Stimulated activated CD8-positive, alpha-beta memory T cell treated with anti-CD3 and anti-CD28 coated beads, Interleukin-7, amount 100 ng/mL, for 1 hour (primary cell): ENCODE data around the gene CUBN.

ENCODE experiments used
- DNase-seq, 2 donors: peaks; one replicate each; pipeline ENCODE4 v3.0.0-alpha.2; 2020; ENCODE audit warnings: low read depth in 2 of 2

CUBN gene

GRCh38 chr10:17109046-17109445 lies 20.6 kb downstream of the CUBN start:
- no peak for DNase-seq

- DNase-seq, result no peak
These were observed 22.6 kb downstream of the CUBN start for GRCh38 chr10:17106991-17107390.

GRCh38 chr10:17101910-17102266 lies 27.7 kb downstream of the CUBN start:
- DNase-seq, result no peak

- no peak for DNase-seq
These were observed 28.2 kb downstream of the CUBN start for GRCh38 chr10:17101257-17101909.

GRCh38 chr10:17100586-17100985 lies 29.0 kb downstream of the CUBN start:
- DNase-seq, result no peak

GRCh38 chr10:17098012-17098411 lies 31.6 kb downstream of the CUBN start:
- DNase-seq, result no peak

- DNase-seq, result no peak
These were observed 34.8 kb downstream of the CUBN start for GRCh38 chr10:17094844-17095243.

- DNase-seq, result no peak
These were observed 36.4 kb downstream of the CUBN start for GRCh38 chr10:17092986-17093803.

GRCh38 chr10:17092216-17092944 lies 37.2 kb downstream of the CUBN start:
- DNase-seq, result no peak

GRCh38 chr10:17088118-17088806 lies 41.3 kb downstream of the CUBN start:
- DNase-seq, result no peak

GRCh38 chr10:17086865-17087367 lies 42.7 kb downstream of the CUBN start:
- no peak for DNase-seq

- DNase-seq, result no peak
These were observed 44.4 kb downstream of the CUBN start for GRCh38 chr10:17085011-17085725.

GRCh38 chr10:17084258-17084657 lies 45.4 kb downstream of the CUBN start:
- DNase-seq, result no peak

GRCh38 chr10:17081431-17081830 lies 48.2 kb downstream of the CUBN start:
- no peak for DNase-seq

- no peak for DNase-seq
These were observed 51.7 kb downstream of the CUBN start for GRCh38 chr10:17077890-17078289.

GRCh38 chr10:17077346-17077781 lies 52.2 kb downstream of the CUBN start:
- DNase-seq, result no peak

- no peak for DNase-seq
These were observed 52.8 kb downstream of the CUBN start for GRCh38 chr10:17076626-17077345.

- no peak for DNase-seq
These were observed 53.9 kb downstream of the CUBN start for GRCh38 chr10:17075533-17076359.

GRCh38 chr10:17074541-17074847 lies 55.1 kb downstream of the CUBN start:
- no peak for DNase-seq
